A673 (cell line): ENCODE measurements around the gene MYH2. TPM values are rescaled to one million over a fixed set of nuclear protein-coding genes. Genes with fewer than 3 reads are reported as not detected.
"Not testable (repeated sequence)": the region's sequence is repeated elsewhere in the genome, so short reads cannot be mapped to it uniquely, and the experiment has no call there.

Experiments used
- BruUV-seq: library from RNA; stranded (reverse); fragments of 400-500 nt; replicated peaks from 2 replicates; lab custom pipeline; 2021; lab: Mats Ljungman, UMichigan
- CTCF ChIA-PET: fragments of 300-600 bp; sonication (Branson Sonifier 250); formaldehyde crosslinking; loops from one replicate; lab custom pipeline; 2022; ENCODE audit warnings: antibody characterized with exemption; lab: Charles Lee
- POLR2A ChIA-PET: fragments of 300-600 bp; sonication (Branson Sonifier 250); formaldehyde crosslinking; loops from one replicate; lab custom pipeline; 2022; ENCODE audit warnings: antibody characterized with exemption; ENCODE audit not compliant: low non-redundant PET; lab: Charles Lee
- DNase-seq: peaks from one replicate; pipeline ENCODE4 v3.0.0-alpha.2; 2015; ENCODE audit warnings: low spot score
- H3K27ac ChIP-seq: fragments of 200-600 bp; sonication (generic); 2 replicates; pipeline ENCODE4 v1.5.1; 2016; ENCODE audit warnings: mixed run types, low read depth, mild to moderate bottlenecking, mixed read lengths, antibody characterized with exemption, low read length; ENCODE audit not compliant: poor library complexity, severe bottlenecking
- H3K27me3 ChIP-seq: fragments of 200-600 bp; sonication (generic); replicated peaks from 2 replicates; pipeline ENCODE4 v1.6.1; 2017; ENCODE audit warnings: mixed run types, low read depth, mild to moderate bottlenecking, mixed read lengths, antibody characterized with exemption, low read length; ENCODE audit not compliant: insufficient read depth, poor library complexity
- H3K36me3 ChIP-seq: fragments of 200-600 bp; sonication (generic); 2 replicates; pipeline ENCODE4 v1.6.1; 2016; ENCODE audit warnings: mixed run types, mild to moderate bottlenecking, mixed read lengths, antibody characterized with exemption, low read length; ENCODE audit not compliant: insufficient read depth, poor library complexity, severe bottlenecking
- H3K4me1 ChIP-seq: fragments of 200-600 bp; sonication (generic); 2 replicates; pipeline ENCODE4 v1.6.1; 2017; ENCODE audit warnings: mixed run types, mild to moderate bottlenecking, mixed read lengths, antibody characterized with exemption, low read length; ENCODE audit not compliant: insufficient read depth, poor library complexity, severe bottlenecking
- H3K4me3 ChIP-seq: fragments of 200-600 bp; sonication (generic); 2 replicates; pipeline ENCODE4 v1.5.1; 2016; ENCODE audit warnings: low read depth, mixed run types, mild to moderate bottlenecking, mixed read lengths, low read length; ENCODE audit not compliant: poor library complexity, severe bottlenecking
- H3K9me3 ChIP-seq: fragments of 200-600 bp; sonication (generic); 2 replicates; pipeline ENCODE4 v1.6.1; 2016; ENCODE audit warnings: mixed run types, low read depth, mild to moderate bottlenecking, mixed read lengths, antibody characterized with exemption, low read length; ENCODE audit not compliant: poor library complexity, severe bottlenecking
- EZH2 ChIP-seq: fragments of 200-600 bp; sonication (generic); IDR thresholded peaks from 2 replicates; pipeline ENCODE4 v1.6.1; 2017; ENCODE audit warnings: borderline replicate concordance, low read depth, mild to moderate bottlenecking, mixed read lengths, antibody characterized with exemption, low read length; ENCODE audit not compliant: poor library complexity, severe bottlenecking
- intact Hi-C: fragments of 100-400 bp; cut with micrococcal nuclease; formaldehyde crosslinking; loops from one replicate; pipeline ENCODE4 v1.10.0; 2022; ENCODE audit not compliant: unreplicated experiment
- total RNA-seq: library from RNA; stranded (reverse); gene quantifications from 2 replicates; pipeline ENCODE4 v1.2.3, GENCODE V29; 2021
- TF ChIP-seq, protein P1 (sequence below): fragments of 300-800, 200-600 bp; sonication (generic); conservative IDR thresholded peaks from 2 replicates; pipeline ENCODE4 v1.5.1; 2017; ENCODE audit warnings: low read depth, mild to moderate bottlenecking, antibody characterized with exemption, low read length, moderate library complexity, mixed read lengths

The MYH2 gene
- total RNA-seq, 1 experiment from 2014 or later: 0.54 TPM

DNA sequence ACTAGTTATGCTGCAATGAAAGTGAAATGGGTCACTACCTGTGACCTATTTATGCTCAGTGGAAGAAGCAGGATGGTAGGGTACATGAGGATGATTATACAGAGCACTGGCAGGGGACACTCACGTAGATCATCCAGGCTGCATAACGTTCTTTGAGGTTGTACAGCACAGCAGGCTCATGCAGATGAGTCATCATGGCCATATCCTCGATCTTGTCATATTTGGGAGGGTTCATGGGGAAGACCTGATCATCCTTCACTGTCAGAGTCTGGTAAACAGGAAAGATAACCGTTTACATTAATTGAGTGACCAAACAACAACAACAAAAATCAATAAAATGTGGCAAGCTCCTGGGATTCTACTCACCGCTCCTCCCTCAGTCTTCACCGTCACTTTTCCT is 2.1 kb downstream of the MYH2 start:
- intact Hi-C loops: no loop called here
- Histone ChIP-seq H3K4me1 (no peaks in the 10 kb centered on the region), H3K4me3 (no peak overlapping the region), H3K27ac (no peak overlapping the region), H3K9me3 (no peaks in the 10 kb centered on the region), H3K27me3 (no peaks in the 10 kb centered on the region), H3K36me3 (no peaks in the 10 kb centered on the region)
- CTCF ChIA-PET: no interaction called here
- DNase-seq: no peak
- TF ChIP-seq EZH2: no peak
- TF ChIP-seq, protein P1, sequence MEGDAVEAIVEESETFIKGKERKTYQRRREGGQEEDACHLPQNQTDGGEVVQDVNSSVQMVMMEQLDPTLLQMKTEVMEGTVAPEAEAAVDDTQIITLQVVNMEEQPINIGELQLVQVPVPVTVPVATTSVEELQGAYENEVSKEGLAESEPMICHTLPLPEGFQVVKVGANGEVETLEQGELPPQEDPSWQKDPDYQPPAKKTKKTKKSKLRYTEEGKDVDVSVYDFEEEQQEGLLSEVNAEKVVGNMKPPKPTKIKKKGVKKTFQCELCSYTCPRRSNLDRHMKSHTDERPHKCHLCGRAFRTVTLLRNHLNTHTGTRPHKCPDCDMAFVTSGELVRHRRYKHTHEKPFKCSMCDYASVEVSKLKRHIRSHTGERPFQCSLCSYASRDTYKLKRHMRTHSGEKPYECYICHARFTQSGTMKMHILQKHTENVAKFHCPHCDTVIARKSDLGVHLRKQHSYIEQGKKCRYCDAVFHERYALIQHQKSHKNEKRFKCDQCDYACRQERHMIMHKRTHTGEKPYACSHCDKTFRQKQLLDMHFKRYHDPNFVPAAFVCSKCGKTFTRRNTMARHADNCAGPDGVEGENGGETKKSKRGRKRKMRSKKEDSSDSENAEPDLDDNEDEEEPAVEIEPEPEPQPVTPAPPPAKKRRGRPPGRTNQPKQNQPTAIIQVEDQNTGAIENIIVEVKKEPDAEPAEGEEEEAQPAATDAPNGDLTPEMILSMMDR: no peak
- POLR2A ChIA-PET: no interaction called here
- BruUV-seq: no TSS peak

DNA sequence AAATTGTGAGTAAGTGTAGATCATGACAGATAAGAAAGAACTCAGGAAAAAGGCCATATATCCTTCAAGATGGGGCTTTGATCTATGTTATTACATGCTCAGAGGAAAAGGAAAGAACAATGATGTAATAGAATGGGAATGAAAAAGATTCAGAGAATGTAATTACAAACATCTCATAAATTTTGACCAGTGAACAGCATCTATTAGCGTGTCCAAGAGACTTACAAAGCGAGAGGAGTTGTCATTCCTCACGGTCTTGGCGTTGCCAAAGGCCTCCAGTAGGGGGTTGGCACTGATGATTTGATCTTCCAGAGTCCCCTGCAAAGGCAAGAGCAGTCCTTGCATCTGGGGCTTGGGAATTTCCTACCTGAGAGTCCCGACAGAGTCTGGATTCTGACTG is 6.0 kb downstream of the MYH2 start:
- BruUV-seq, CTCF ChIA-PET, H3K4me3 ChIP-seq, H3K27me3 ChIP-seq, intact Hi-C loops, H3K36me3 ChIP-seq, H3K4me1 ChIP-seq, H3K9me3 ChIP-seq, POLR2A ChIA-PET, H3K27ac ChIP-seq: not testable (repeated sequence)
- TF ChIP-seq, protein P1: peak; percentile 19; the same call in 1 of the 2 replicates
- DNase-seq: peak; percentile 12

DNA sequence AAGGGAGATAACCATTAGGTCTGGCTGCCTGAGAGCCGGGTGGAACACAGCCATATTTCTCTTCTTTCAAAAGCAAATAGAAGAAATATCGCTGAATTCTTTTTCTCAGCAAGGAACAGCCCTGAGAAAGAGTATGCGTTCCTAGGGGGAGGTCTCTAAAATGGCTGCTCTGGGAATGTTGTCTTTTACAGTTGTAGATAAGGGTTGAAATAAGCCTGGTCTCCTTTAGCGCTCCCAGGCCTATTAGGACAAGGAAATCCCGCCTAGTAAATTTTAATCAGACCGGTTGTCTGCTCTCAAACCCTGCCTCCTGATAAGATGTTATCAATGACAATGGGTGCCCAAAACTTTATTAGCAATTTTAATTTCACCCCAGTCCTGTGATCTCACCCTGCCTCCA is 8.3 kb downstream of the MYH2 start:
- H3K27ac ChIP-seq, DNase-seq, POLR2A ChIA-PET, CTCF ChIA-PET, H3K27me3 ChIP-seq, H3K4me3 ChIP-seq, H3K36me3 ChIP-seq, H3K4me1 ChIP-seq, intact Hi-C loops, BruUV-seq, H3K9me3 ChIP-seq: not testable (repeated sequence)

DNA sequence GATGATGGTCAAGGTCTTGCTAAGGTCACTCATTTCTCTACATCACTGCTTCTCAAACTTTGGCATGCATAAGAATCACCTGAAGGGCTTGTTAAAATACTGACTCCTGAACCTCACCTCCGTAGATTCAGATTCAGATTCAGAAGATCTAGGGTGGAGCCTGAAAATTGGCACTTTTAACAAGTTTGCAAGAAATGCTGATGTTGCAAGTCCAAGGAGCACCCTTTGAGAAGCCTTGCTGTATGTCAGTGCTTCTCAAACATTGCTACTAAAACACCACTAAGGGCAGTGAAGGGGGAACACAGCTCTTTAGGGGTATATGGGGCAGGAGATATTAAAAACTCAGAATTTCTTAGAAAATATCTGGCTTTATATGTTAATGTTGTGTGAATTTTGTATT is 17.4 kb downstream of the MYH2 start:
- TF ChIP-seq, protein P1: no peak
- TF ChIP-seq EZH2: no peak
- ChIA-PET CTCF (no interaction called here), POLR2A (no interaction called here)
- no peaks in the 10 kb centered on the region for H3K36me3 ChIP-seq
- H3K9me3 ChIP-seq: no peaks in the 10 kb centered on the region
- no peak overlapping the region for H3K4me3 ChIP-seq
- intact Hi-C loops: no loop called here
- no peaks in the 10 kb centered on the region for H3K27me3 ChIP-seq
- BruUV-seq: no TSS peak
- no peak for DNase-seq
- no peak overlapping the region for H3K27ac ChIP-seq
- H3K4me1 ChIP-seq: no peaks in the 10 kb centered on the region
